Gastrocnemius medialis (tissue), 4 donors: ENCODE measurements around the gene PCSK5.

ENCODE experiments used
- POLR2A ChIP-seq, 2 donors: fragments of 450-650 bp; IDR thresholded peaks; one replicate each; pipeline ENCODE4 v1.6.1; 2017; ENCODE audit warnings: antibody characterized with exemption in 2 of 2, mild to moderate bottlenecking in 2 of 2, moderate library complexity in 2 of 2
- TF ChIP-seq, protein P1 (sequence below), 5 experiments: fragments of 450-650 bp in 3 of 5; fragments of 200-600 bp in 2 of 5; sonication (generic) in 2 of 5; IDR thresholded peaks in 4 of 5; conservative IDR thresholded peaks in 1 of 5; 1 replicate in 4 of 5; 2 replicates in 1 of 5; pipeline ENCODE4 v1.5.1; 2016 to 2019; ENCODE audit warnings: antibody characterized with exemption in 5 of 5, mild to moderate bottlenecking in 3 of 5, moderate library complexity in 3 of 5

DNA sequence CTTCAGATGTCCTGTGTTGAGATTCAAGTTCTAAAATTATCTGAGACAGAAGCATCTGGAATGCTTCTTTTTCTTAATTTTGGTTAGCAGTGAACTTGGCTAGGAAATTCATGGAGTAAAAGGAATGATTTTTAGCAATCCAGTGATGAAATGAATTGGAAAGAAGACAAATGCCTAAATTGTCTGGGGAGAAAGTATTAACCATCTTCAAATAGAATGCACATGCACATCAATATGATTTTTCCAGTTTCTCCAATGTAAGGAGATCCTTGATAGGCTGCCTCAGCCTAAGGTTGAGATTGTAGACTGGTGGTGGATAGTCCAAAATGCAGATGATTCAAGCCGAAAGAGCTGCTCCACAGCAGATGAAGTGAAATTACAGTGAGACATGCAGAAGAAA is 106.7 kb downstream of the PCSK5 start:
- TF ChIP-seq, protein P1, sequence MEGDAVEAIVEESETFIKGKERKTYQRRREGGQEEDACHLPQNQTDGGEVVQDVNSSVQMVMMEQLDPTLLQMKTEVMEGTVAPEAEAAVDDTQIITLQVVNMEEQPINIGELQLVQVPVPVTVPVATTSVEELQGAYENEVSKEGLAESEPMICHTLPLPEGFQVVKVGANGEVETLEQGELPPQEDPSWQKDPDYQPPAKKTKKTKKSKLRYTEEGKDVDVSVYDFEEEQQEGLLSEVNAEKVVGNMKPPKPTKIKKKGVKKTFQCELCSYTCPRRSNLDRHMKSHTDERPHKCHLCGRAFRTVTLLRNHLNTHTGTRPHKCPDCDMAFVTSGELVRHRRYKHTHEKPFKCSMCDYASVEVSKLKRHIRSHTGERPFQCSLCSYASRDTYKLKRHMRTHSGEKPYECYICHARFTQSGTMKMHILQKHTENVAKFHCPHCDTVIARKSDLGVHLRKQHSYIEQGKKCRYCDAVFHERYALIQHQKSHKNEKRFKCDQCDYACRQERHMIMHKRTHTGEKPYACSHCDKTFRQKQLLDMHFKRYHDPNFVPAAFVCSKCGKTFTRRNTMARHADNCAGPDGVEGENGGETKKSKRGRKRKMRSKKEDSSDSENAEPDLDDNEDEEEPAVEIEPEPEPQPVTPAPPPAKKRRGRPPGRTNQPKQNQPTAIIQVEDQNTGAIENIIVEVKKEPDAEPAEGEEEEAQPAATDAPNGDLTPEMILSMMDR (IDR thresholded peaks at IDR 0.05 in 4 of 5, conservative IDR thresholded peaks at IDR 0.05 in 1 of 5), result no peak
- TF ChIP-seq POLR2A (IDR thresholded peaks at IDR 0.05), result no peak
